Panc1 (cell line): ENCODE data around the gene SMAP1.
"Not testable (repeated sequence)": the region's sequence is repeated elsewhere in the genome, so short reads cannot be mapped to it uniquely, and the experiment has no call there.

Source experiments
- CTCF ChIP-seq: fragments of 450-650 bp; IDR thresholded peaks from 2 replicates; pipeline ENCODE4 v1.5.1; 2017; ENCODE audit warnings: mild to moderate bottlenecking
- POLR2AphosphoS5 ChIP-seq: IDR thresholded peaks from 2 replicates; pipeline ENCODE4 v1.6.1; 2012; ENCODE audit warnings: mild to moderate bottlenecking, low read depth, low read length, moderate library complexity
- REST ChIP-seq, 2 experiments: IDR thresholded peaks; 2 replicates each; pipeline ENCODE4 v1.6.1; 2011 to 2012; ENCODE audit warnings: low read depth in 2 of 2, control low read depth in 1 of 2, low read length in 1 of 2, mild to moderate bottlenecking in 1 of 2, moderate library complexity in 1 of 2; ENCODE audit not compliant: insufficient read depth in 1 of 2
- SIN3A ChIP-seq: IDR thresholded peaks from 2 replicates; pipeline ENCODE4 v1.6.1; 2012; ENCODE audit warnings: low read depth, mild to moderate bottlenecking, low read length, moderate library complexity, borderline replicate concordance; ENCODE audit not compliant: insufficient read depth
- TCF7L2 ChIP-seq: IDR thresholded peaks from 2 replicates; pipeline ENCODE4 v1.6.1; 2011; ENCODE audit warnings: mild to moderate bottlenecking, low read depth, low read length, inconsistent platforms

GRCh38 chr6:70740746-70741145, 73.1 kb downstream of the SMAP1 start:
- not testable (repeated sequence) for TF ChIP-seq CTCF; TCF7L2; POLR2AphosphoS5; REST (IDR thresholded peaks at IDR 0.05; ENCODE audit: insufficient read depth in 1 of 2, low read depth in 2 of 2, low read length in 1 of 2); SIN3A
